Measurements from ENCODE around the gene DAAM1. TPM values are rescaled to one million over a fixed set of nuclear protein-coding genes. Genes with fewer than 3 reads are reported as not detected.

DAAM1 gene
- total RNA-seq, 1 donor from 2014 or later, result 38.0 TPM

GRCh38 chr14:59394268-59394667, 205.8 kb downstream of the DAAM1 start:
- Histone ChIP-seq H3K9me3 (ENCODE audit: insufficient read depth, low read depth, low read length) (no peaks in the 10 kb centered on the region), H3K36me3 (ENCODE audit: insufficient read depth, low read length) (no peaks in the 10 kb centered on the region), H3K4me1 (ENCODE audit: insufficient read depth, low read length) (no peaks in the 10 kb centered on the region), H3K27me3 (ENCODE audit: insufficient read depth, low read length) (no peaks in the 10 kb centered on the region), H3K4me2 (ENCODE audit: low read length) (no peak overlapping the region), H4K20me1 (ENCODE audit: insufficient read depth, low read length) (no peaks in the 10 kb centered on the region), H3K27ac (ENCODE audit: low read depth, low read length) (no peak overlapping the region), H2AFZ (ENCODE audit: low read depth, low read length) (no peak overlapping the region), H3K9ac (ENCODE audit: low read length) (no peak overlapping the region), H3K79me2 (ENCODE audit: insufficient read depth, low read length) (no peaks in the 10 kb centered on the region), H3K4me3 (ENCODE audit: insufficient read depth, low read depth, low read length) (no peak overlapping the region)
- H3K4me3 Mint-ChIP-seq (ENCODE audit: unreplicated experiment), result no peak overlapping the region
- peaks cover 2% of the 10 kb centered on the region for H3K36me3 Mint-ChIP-seq (ENCODE audit: low read depth, unreplicated experiment)
- no peaks in the 10 kb centered on the region for H3K27me3 Mint-ChIP-seq (ENCODE audit: low read depth, unreplicated experiment)
- TF ChIP-seq CTCF (IDR thresholded peaks at IDR 0.05; ENCODE audit: insufficient read depth, low read depth, low read length) (no peak), EZH2 (IDR thresholded peaks at IDR 0.05; ENCODE audit: insufficient read depth, low read length) (no peak)
- peak; percentile 15 for DNase-seq (ENCODE audit: low read depth)
- peaks cover 10% of the 10 kb centered on the region for H3K4me1 Mint-ChIP-seq (ENCODE audit: low read depth, unreplicated experiment)
- no peak overlapping the region for H3K27ac Mint-ChIP-seq (ENCODE audit: unreplicated experiment)
- FAIRE-seq, result no peak
- no peaks in the 10 kb centered on the region for H3K9me3 Mint-ChIP-seq (ENCODE audit: unreplicated experiment)

GRCh38 chr14:59395672-59396071, 207.2 kb downstream of the DAAM1 start:
- H4K20me1 ChIP-seq (ENCODE audit: insufficient read depth, low read length), result no peaks in the 10 kb centered on the region
- no peak overlapping the region for H3K27ac Mint-ChIP-seq (ENCODE audit: unreplicated experiment)
- peaks cover 10% of the 10 kb centered on the region for H3K4me1 Mint-ChIP-seq (ENCODE audit: low read depth, unreplicated experiment)
- no peaks in the 10 kb centered on the region for H3K27me3 Mint-ChIP-seq (ENCODE audit: low read depth, unreplicated experiment)
- no peaks in the 10 kb centered on the region for H3K79me2 ChIP-seq (ENCODE audit: insufficient read depth, low read length)
- TF ChIP-seq CTCF (IDR thresholded peaks at IDR 0.05; ENCODE audit: insufficient read depth, low read depth, low read length), result no peak
- no peak for TF ChIP-seq EZH2 (IDR thresholded peaks at IDR 0.05; ENCODE audit: insufficient read depth, low read length)
- H3K4me1 ChIP-seq (ENCODE audit: insufficient read depth, low read length), result no peaks in the 10 kb centered on the region
- no peaks in the 10 kb centered on the region for H3K27me3 ChIP-seq (ENCODE audit: insufficient read depth, low read length)
- DNase-seq (ENCODE audit: low read depth) (no peak), FAIRE-seq (no peak)
- no peaks in the 10 kb centered on the region for H3K9me3 ChIP-seq (ENCODE audit: insufficient read depth, low read depth, low read length)
- H3K9ac ChIP-seq (ENCODE audit: low read length), result no peak overlapping the region
- no peak overlapping the region for H3K4me3 Mint-ChIP-seq (ENCODE audit: unreplicated experiment)
- no peak overlapping the region for H3K4me2 ChIP-seq (ENCODE audit: low read length)
- H3K36me3 ChIP-seq (ENCODE audit: insufficient read depth, low read length), result no peaks in the 10 kb centered on the region
- H2AFZ ChIP-seq (ENCODE audit: low read depth, low read length), result no peak overlapping the region
- H3K4me3 ChIP-seq (ENCODE audit: insufficient read depth, low read depth, low read length), result no peak overlapping the region
- no peaks in the 10 kb centered on the region for H3K9me3 Mint-ChIP-seq (ENCODE audit: unreplicated experiment)
- peaks cover 2% of the 10 kb centered on the region for H3K36me3 Mint-ChIP-seq (ENCODE audit: low read depth, unreplicated experiment)
- no peak overlapping the region for H3K27ac ChIP-seq (ENCODE audit: low read depth, low read length)

GRCh38 chr14:59398841-59399240, 210.4 kb downstream of the DAAM1 start:
- Mint-ChIP-seq H3K36me3 (ENCODE audit: low read depth, unreplicated experiment) (peaks cover 4% of the 10 kb centered on the region), H3K4me3 (ENCODE audit: unreplicated experiment) (no peak overlapping the region), H3K4me1 (ENCODE audit: low read depth, unreplicated experiment) (peaks cover 10% of the 10 kb centered on the region), H3K27ac (ENCODE audit: unreplicated experiment) (peak overlapping the region; percentile 45), H3K27me3 (ENCODE audit: low read depth, unreplicated experiment) (peaks cover 3% of the 10 kb centered on the region), H3K9me3 (ENCODE audit: unreplicated experiment) (peaks cover 4% of the 10 kb centered on the region)
- Histone ChIP-seq H3K27ac (ENCODE audit: low read depth, low read length) (no peak overlapping the region), H3K4me3 (ENCODE audit: insufficient read depth, low read depth, low read length) (no peak overlapping the region), H3K36me3 (ENCODE audit: insufficient read depth, low read length) (no peaks in the 10 kb centered on the region), H3K4me2 (ENCODE audit: low read length) (no peak overlapping the region), H4K20me1 (ENCODE audit: insufficient read depth, low read length) (no peaks in the 10 kb centered on the region), H3K79me2 (ENCODE audit: insufficient read depth, low read length) (no peaks in the 10 kb centered on the region), H2AFZ (ENCODE audit: low read depth, low read length) (no peak overlapping the region), H3K9me3 (ENCODE audit: insufficient read depth, low read depth, low read length) (no peaks in the 10 kb centered on the region), H3K9ac (ENCODE audit: low read length) (no peak overlapping the region), H3K4me1 (ENCODE audit: insufficient read depth, low read length) (no peaks in the 10 kb centered on the region), H3K27me3 (ENCODE audit: insufficient read depth, low read length) (no peaks in the 10 kb centered on the region)
- TF ChIP-seq EZH2 (IDR thresholded peaks at IDR 0.05; ENCODE audit: insufficient read depth, low read length) (no peak), CTCF (IDR thresholded peaks at IDR 0.05; ENCODE audit: insufficient read depth, low read depth, low read length) (no peak)
- DNase-seq (ENCODE audit: low read depth) (no peak), FAIRE-seq (no peak)

Measured in astrocyte (in vitro differentiated cells and primary cell).